D721Med (cell line): Measurements from ENCODE around the gene ZSCAN9.

Source experiments
- DNase-seq: peaks from one replicate; pipeline ENCODE4 v3.0.0; 2011; ENCODE audit warnings: low spot score; ENCODE audit not compliant: insufficient read length
- FAIRE-seq: peaks from 2 replicates; lab custom pipeline; 2011; peaks lifted over from hg19 to GRCh38; lab: Jason Lieb, UNC
- CTCF ChIP-seq: IDR thresholded peaks from 2 replicates; pipeline ENCODE4 v1.5.1; 2012; ENCODE audit warnings: mild to moderate bottlenecking, control low read depth; ENCODE audit not compliant: insufficient read depth; ENCODE audit errors: missing control alignments

Gene ZSCAN9

GRCh38 chr6:28220257-28221133, 4.6 kb upstream of the ZSCAN9 start:
- TF ChIP-seq CTCF, result no peak
- DNase-seq (no peak), FAIRE-seq (no peak)

GRCh38 chr6:28224131-28225055, 682 bp upstream of the ZSCAN9 start:
- DNase-seq (no peak), FAIRE-seq (no peak)
- TF ChIP-seq CTCF, result no peak

- DNase-seq (no peak), FAIRE-seq (no peak)
- no peak for TF ChIP-seq CTCF
Measured at GRCh38 chr6:28226460-28226859, 1.4 kb downstream of the ZSCAN9 start.

- no peak for TF ChIP-seq CTCF
- FAIRE-seq, result no peak
Measured at GRCh38 chr6:28232785-28233184, 7.7 kb downstream of the ZSCAN9 start.

GRCh38 chr6:28235912-28236452, 10.9 kb downstream of the ZSCAN9 start:
- DNase-seq, result no peak
- TF ChIP-seq CTCF, result no peak
- no peak for FAIRE-seq

More at GRCh38 chr6:28232785-28233184, 7.7 kb downstream of the ZSCAN9 start:
- DNase-seq, result no peak

- no peak for FAIRE-seq
- TF ChIP-seq CTCF, result no peak
Measured at GRCh38 chr6:28239636-28240035, 14.6 kb downstream of the ZSCAN9 start.

More at GRCh38 chr6:28239636-28240035, 14.6 kb downstream of the ZSCAN9 start:
- DNase-seq, result no peak
